Tibial nerve (tissue), 4 donors: ENCODE data around the gene C1QTNF6. TPM values are rescaled to one million over a fixed set of nuclear protein-coding genes. Genes with fewer than 3 reads are reported as not detected.

Experiments
- DNase-seq, 2 donors: peaks; one replicate each; pipeline ENCODE4 v3.0.0-alpha.2; 2019; ENCODE audit warnings: low spot score in 2 of 2
- H3K27ac ChIP-seq, 4 donors: fragments of 200-600 bp; sonication (generic) in 3 of 4; one replicate each; pipeline ENCODE4 v1.5.1; 2017 to 2019; ENCODE audit warnings: mild to moderate bottlenecking in 1 of 4
- H3K27me3 ChIP-seq, 2 donors: fragments of 200-600 bp; sonication (generic) in 1 of 2; one replicate each; pipeline versions ENCODE4 v1.5.1 to v1.6.0; 2017 to 2019
- H3K36me3 ChIP-seq, 3 donors: fragments of 200-600 bp; sonication (generic); one replicate each; pipeline ENCODE4 v1.5.1; 2018 to 2019
- H3K4me1 ChIP-seq, 4 donors: fragments of 200-600 bp; sonication (generic) in 3 of 4; one replicate each; pipeline ENCODE4 v1.5.1; 2017 to 2019
- H3K4me3 ChIP-seq, 4 donors: fragments of 200-600 bp; sonication (generic) in 3 of 4; one replicate each; pipeline ENCODE4 v1.5.1; 2017 to 2019; ENCODE audit warnings: mild to moderate bottlenecking in 1 of 4, moderate library complexity in 1 of 4
- H3K9me3 ChIP-seq, 4 donors: fragments of 200-600 bp; sonication (generic) in 3 of 4; one replicate each; pipeline ENCODE4 v1.5.1; 2017 to 2019
- EP300 ChIP-seq, 2 donors: sonication (generic); formaldehyde crosslinking; IDR thresholded peaks; one replicate each; pipeline ENCODE4 v1.6.1; 2017; ENCODE audit warnings: antibody characterized with exemption in 2 of 2, mild to moderate bottlenecking in 1 of 2
- POLR2A ChIP-seq, 2 donors: fragments of 450-650 bp; IDR thresholded peaks; one replicate each; pipeline ENCODE4 v1.6.1; 2017; ENCODE audit warnings: antibody characterized with exemption in 2 of 2, mild to moderate bottlenecking in 2 of 2, moderate library complexity in 2 of 2
- WGBS, 2 donors: methylation state at CpG; one replicate each; pipeline ENCODE4 v1.1.5; 2018; 5-methylcytosine and 5-hydroxymethylcytosine counted together
- total RNA-seq, 4 donors: library from RNA; depleted of rRNA; stranded (reverse); fragments of >200 nt; gene quantifications; one replicate each; pipeline ENCODE4 v1.1.0, GENCODE V29; 2016
- TF ChIP-seq, protein P1 (sequence below), 5 experiments: fragments of 200-600 bp in 3 of 5; fragments of 450-650 bp in 2 of 5; sonication (generic) in 3 of 5; IDR thresholded peaks; one replicate each; pipeline ENCODE4 v1.5.1; 2016 to 2019; ENCODE audit warnings: antibody characterized with exemption in 5 of 5, mild to moderate bottlenecking in 3 of 5, moderate library complexity in 2 of 5

Gene C1QTNF6
- total RNA-seq, 4 donors from 2014 or later = 2.6 to 3.9 (median 3.4) TPM

DNA sequence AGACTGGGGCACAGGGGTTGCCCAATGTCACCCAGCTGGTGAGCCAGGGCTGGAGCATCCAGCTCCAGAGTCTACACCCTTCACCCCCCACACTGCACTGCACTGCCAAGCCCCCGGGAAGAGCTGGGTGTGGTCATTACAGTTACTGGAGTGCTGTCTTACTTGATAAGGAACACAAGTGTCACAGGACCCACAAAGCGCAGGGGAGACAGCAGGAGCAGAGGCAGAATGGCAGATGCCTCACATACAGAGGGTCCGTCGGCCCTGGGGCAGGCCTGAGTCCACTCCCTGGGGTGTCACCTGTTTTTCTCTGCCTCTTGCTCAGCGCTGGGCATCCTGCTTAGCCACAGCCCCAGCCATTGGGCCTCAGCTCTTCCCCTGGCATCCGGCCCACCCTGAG, 46.1 kb downstream of the C1QTNF6 start:
- Histone ChIP-seq H3K27ac (no peak overlapping the region), H3K4me1 (peaks cover 0 to 4% (median 2%) of the 10 kb centered on the region in 4 donors), H3K9me3 (no peaks in the 10 kb centered on the region), H3K36me3 (no peaks in the 10 kb centered on the region), H3K4me3 (no peak overlapping the region), H3K27me3 (peaks cover 0 to 17% of the 10 kb centered on the region in 2 donors)
- no peak for DNase-seq
- WGBS, 2 donors = 62 to 70% methylated on average over 6 of the region's 6 CpGs
- TF ChIP-seq, protein P1, sequence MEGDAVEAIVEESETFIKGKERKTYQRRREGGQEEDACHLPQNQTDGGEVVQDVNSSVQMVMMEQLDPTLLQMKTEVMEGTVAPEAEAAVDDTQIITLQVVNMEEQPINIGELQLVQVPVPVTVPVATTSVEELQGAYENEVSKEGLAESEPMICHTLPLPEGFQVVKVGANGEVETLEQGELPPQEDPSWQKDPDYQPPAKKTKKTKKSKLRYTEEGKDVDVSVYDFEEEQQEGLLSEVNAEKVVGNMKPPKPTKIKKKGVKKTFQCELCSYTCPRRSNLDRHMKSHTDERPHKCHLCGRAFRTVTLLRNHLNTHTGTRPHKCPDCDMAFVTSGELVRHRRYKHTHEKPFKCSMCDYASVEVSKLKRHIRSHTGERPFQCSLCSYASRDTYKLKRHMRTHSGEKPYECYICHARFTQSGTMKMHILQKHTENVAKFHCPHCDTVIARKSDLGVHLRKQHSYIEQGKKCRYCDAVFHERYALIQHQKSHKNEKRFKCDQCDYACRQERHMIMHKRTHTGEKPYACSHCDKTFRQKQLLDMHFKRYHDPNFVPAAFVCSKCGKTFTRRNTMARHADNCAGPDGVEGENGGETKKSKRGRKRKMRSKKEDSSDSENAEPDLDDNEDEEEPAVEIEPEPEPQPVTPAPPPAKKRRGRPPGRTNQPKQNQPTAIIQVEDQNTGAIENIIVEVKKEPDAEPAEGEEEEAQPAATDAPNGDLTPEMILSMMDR (IDR thresholded peaks at IDR 0.05) = no peak
- no peak for TF ChIP-seq POLR2A (IDR thresholded peaks at IDR 0.05)
- no peak for TF ChIP-seq EP300 (IDR thresholded peaks at IDR 0.05)

DNA sequence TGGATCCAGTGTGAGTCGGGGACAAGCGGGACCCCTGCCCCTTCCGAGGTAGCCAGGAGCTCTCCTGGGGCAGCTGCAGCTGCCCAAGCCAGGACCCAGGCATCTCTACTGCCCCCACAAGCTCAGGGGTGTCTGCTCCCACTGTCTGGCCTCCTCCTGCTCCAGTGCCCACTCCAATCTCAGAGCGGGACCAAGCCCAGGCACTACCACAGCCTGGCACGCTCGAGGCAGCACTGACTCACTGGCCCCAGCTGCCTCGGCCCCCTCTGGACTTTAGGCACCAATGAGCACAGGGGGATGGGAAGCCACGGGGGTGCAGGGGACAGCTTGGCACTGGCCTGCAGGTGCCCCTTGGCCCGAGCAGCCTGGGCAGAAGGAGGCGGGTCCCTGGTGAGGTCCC, 46.6 kb downstream of the C1QTNF6 start:
- no peak for TF ChIP-seq EP300 (IDR thresholded peaks at IDR 0.05)
- TF ChIP-seq, protein P1 (IDR thresholded peaks at IDR 0.05) = no peak
- no peak for TF ChIP-seq POLR2A (IDR thresholded peaks at IDR 0.05)
- Histone ChIP-seq H3K36me3 (no peaks in the 10 kb centered on the region), H3K9me3 (no peaks in the 10 kb centered on the region), H3K4me1 (peaks cover 0 to 4% (median 2%) of the 10 kb centered on the region in 4 donors), H3K4me3 (no peak overlapping the region), H3K27ac (no peak overlapping the region), H3K27me3 (peaks cover 0 to 17% of the 10 kb centered on the region in 2 donors)
- no peak for DNase-seq
- 78 to 82% methylated on average over 7 to 10 of the region's 10 CpGs for WGBS, 2 donors

DNA sequence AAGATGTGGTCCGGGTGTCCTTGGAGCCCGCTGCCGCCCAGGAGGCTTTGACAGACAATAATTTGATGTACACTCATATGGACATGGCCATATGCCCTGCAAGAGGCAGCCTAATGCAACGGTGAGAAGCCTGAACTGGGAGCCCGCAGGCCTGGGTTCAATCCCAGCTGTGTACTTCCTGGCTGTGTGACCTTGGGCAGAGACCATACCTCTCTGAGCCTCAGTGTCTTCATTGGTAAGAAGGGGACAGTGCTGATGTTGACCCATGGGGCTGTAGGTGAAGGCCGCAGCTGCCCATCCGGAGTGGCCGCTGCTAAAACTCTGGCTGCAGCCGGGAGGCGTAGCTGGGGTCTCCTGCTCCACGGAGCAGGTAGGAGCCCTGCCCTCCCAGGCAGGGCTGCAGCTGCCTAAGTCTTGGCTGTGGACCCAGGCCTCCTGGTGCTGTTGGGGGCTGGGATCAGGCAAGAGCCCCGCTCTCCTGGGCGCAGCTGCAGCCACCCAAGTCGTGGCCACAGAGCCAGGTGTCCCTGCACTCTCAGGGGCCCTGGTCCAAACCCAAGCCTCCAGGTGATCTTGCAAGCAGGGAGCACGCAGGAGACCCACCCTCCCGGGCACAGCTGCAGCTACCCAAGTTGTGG, 47.2 kb downstream of the C1QTNF6 start:
- peaks cover 0 to 17% of the 10 kb centered on the region in 2 donors for H3K27me3 ChIP-seq

DNA sequence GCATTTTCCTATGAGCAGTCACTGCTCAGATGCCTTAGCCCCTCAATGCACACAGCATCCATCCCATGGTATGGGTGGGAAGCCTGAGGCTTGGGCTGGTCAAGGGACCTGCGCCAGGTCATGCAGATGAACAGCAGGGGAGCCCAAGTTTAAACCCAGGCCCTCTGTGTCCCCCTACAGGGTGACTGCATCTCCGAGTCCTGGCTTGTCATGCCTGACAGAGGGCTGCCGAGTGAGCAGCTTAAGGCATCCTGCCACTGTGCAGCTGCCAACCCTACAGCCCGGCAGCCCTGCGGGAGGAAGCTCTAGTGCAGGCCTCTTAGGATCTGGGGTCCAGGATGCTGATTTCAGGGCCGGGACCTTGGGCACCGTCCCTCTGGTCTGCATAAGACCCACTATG, 48.3 kb downstream of the C1QTNF6 start:
- Histone ChIP-seq H3K27ac (no peak overlapping the region), H3K4me3 (no peak overlapping the region), H3K4me1 (no peaks in the 10 kb centered on the region), H3K27me3 (peaks cover 0 to 8% of the 10 kb centered on the region in 2 donors), H3K9me3 (no peaks in the 10 kb centered on the region), H3K36me3 (no peaks in the 10 kb centered on the region)
- no peak for TF ChIP-seq POLR2A (IDR thresholded peaks at IDR 0.05)
- TF ChIP-seq, protein P1 (IDR thresholded peaks at IDR 0.05) = no peak
- TF ChIP-seq EP300 (IDR thresholded peaks at IDR 0.05) = no peak
- no peak for DNase-seq
- WGBS, 2 donors = 51 to 85% methylated on average over 5 to 7 of the region's 7 CpGs

More for the DNA sequence above, 47.2 kb downstream of the C1QTNF6 start:
- H3K27ac ChIP-seq = no peak overlapping the region
- H3K4me1 ChIP-seq = peaks cover 0 to 4% (median 2%) of the 10 kb centered on the region in 4 donors
- no peaks in the 10 kb centered on the region for H3K9me3 ChIP-seq
- 86 to 89% methylated on average over 6 to 11 of the region's 16 CpGs for WGBS, 2 donors
- no peak for DNase-seq
- TF ChIP-seq POLR2A (IDR thresholded peaks at IDR 0.05) (no peak), EP300 (IDR thresholded peaks at IDR 0.05) (no peak)
- TF ChIP-seq, protein P1 (IDR thresholded peaks at IDR 0.05) = no peak
- H3K36me3 ChIP-seq = no peaks in the 10 kb centered on the region
- no peak overlapping the region for H3K4me3 ChIP-seq

DNA sequence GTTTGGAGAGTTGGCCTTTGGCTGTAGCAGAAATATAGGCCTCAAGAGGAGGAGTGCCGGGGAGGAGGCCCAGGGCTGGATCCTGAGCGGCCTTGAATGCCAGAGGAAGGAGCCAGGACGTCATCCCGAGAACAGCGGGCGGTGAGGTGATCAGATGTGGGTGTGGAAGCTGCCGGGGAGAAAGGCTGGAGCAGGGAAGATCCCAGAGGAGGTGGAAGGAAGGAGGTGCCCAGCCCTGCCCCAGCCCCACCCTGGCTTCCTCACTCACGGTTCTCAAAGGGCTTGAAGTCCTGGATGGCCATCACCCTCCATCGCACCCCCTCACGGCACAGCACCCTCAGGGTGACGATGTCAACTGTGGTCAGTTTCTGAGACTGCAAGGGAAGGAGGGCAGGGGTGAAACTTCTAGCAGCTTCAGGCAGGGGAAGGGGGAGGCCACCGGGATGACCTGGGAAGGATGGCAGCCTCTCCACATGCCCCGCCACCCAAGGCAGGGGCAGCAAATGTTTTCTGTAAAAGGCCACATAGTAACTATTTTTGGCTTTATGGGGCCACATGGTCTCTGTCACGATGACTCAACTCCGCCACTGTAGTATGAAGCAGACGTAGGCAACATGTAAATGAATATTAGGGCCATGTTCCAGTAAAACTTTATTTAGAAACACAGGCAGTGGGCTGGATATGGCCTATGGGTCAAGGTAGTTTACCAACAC, 49.0 kb downstream of the C1QTNF6 start:
- Histone ChIP-seq H3K4me1 (no peaks in the 10 kb centered on the region), H3K4me3 (no peak overlapping the region), H3K36me3 (no peaks in the 10 kb centered on the region), H3K27ac (no peak overlapping the region), H3K9me3 (no peaks in the 10 kb centered on the region), H3K27me3 (peaks cover 0 to 1% of the 10 kb centered on the region in 2 donors)
- WGBS, 2 donors = 66 to 69% methylated on average over 15 to 16 of the region's 16 CpGs
- no peak for DNase-seq
- no peak for TF ChIP-seq POLR2A (IDR thresholded peaks at IDR 0.05)
- TF ChIP-seq, protein P1 (IDR thresholded peaks at IDR 0.05) = no peak
- no peak for TF ChIP-seq EP300 (IDR thresholded peaks at IDR 0.05)
